Measurements from ENCODE around the gene RRAS2. TPM values are rescaled to one million over a fixed set of nuclear protein-coding genes. Genes with fewer than 3 reads are reported as not detected.
A peak's percentile ranks its signal among the peaks of the same experiment; 100 is the strongest.
"Not testable (repeated sequence)": the region's sequence is repeated elsewhere in the genome, so short reads cannot be mapped to it uniquely, and the experiment has no call there.

The RRAS2 gene
- total RNA-seq, 1 experiment from 2014 or later, result 128 TPM

DNA sequence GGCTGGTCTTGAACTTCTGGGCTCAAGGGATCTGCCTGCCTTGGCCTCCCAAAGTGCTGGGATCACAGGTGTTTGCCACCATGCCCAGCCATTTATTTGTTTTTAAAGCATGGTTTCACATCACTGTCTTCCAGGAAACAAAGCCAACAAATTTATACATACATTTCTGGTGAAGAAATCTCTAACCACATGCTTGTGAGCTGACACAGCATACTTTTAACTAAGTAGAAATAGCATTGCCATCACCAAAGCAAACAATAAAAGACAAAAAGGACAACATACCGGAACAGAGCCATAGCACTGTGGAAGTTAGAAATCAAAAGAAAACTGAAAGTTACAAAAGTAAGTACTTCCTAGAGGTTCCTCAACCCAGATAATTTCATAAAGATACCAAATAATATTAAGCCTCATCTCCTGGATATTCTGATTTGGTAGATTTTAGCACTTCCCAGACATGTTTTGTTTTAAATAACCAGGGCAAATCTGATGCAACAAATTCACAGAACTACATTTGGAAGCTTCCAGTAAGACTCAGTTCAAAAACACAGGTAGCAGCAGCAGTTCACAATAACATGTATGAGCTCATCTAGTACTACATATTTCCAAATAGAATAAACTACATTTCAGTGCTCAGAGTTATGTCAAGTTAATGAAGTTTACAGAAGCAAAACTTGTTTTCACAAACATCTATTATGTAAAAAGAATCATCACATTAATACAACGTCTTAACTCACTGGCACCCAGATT, 70.6 kb downstream of the RRAS2 start:
- TF ChIP-seq, protein P1, sequence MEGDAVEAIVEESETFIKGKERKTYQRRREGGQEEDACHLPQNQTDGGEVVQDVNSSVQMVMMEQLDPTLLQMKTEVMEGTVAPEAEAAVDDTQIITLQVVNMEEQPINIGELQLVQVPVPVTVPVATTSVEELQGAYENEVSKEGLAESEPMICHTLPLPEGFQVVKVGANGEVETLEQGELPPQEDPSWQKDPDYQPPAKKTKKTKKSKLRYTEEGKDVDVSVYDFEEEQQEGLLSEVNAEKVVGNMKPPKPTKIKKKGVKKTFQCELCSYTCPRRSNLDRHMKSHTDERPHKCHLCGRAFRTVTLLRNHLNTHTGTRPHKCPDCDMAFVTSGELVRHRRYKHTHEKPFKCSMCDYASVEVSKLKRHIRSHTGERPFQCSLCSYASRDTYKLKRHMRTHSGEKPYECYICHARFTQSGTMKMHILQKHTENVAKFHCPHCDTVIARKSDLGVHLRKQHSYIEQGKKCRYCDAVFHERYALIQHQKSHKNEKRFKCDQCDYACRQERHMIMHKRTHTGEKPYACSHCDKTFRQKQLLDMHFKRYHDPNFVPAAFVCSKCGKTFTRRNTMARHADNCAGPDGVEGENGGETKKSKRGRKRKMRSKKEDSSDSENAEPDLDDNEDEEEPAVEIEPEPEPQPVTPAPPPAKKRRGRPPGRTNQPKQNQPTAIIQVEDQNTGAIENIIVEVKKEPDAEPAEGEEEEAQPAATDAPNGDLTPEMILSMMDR (IDR thresholded peaks at IDR 0.05; ENCODE audit: unreplicated experiment), result no peak
- POLR2A ChIA-PET, result interaction anchor here (0.6 to 1.1 kb wide), 4 partner anchors 20 to 134 kb away, joined by 3 to 5 read pairs (median 4); no protein-coding TSS in a partner anchor
- Mint-ChIP-seq H3K27ac (ENCODE audit: low read depth, unreplicated experiment) (peak overlapping the region; percentile 95), H3K4me3 (ENCODE audit: unreplicated experiment) (peak overlapping the region; percentile 56), H3K27me3 (ENCODE audit: insufficient read depth, unreplicated experiment) (no peaks in the 10 kb centered on the region), H3K4me1 (ENCODE audit: insufficient read depth, unreplicated experiment) (peaks cover 16% of the 10 kb centered on the region), H3K36me3 (ENCODE audit: insufficient read depth, unreplicated experiment) (peaks cover 82% of the 10 kb centered on the region), H3K9me3 (ENCODE audit: unreplicated experiment) (no peaks in the 10 kb centered on the region)
- BruUV-seq (replicated peaks), result TSS peak; percentile 96
- CTCF ChIA-PET, result interaction anchor here (0.6 to 3.7 kb wide), 6 partner anchors 14 to 210 kb away, joined by 4 to 20 read pairs (median 4); no protein-coding TSS in a partner anchor
- peak; percentile 39 for DNase-seq (ENCODE audit: unreplicated experiment)
- intact Hi-C loops (cut with micrococcal nuclease), result no loop called here

DNA sequence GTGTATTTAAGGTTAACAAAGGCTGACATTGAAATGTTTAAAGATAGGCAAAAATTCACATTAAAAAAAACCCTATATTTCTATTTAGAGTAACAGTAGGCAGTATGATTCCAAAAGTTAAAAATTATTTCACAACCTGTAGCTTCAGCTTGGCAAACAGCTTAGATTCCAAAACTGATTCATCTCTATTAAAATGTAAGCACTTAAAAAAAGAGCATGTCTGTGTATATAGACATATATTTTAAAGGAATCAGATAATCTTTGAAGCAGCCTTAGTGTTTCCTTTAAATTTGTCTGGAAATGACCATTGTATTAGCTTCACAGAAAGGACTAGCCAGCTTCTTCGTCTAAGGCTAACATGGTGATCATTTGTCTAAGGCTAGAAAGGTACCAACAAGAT, 80.1 kb downstream of the RRAS2 start:
- H3K27me3 Mint-ChIP-seq (ENCODE audit: insufficient read depth, unreplicated experiment); POLR2A ChIA-PET; intact Hi-C loops (cut with micrococcal nuclease); H3K4me3 Mint-ChIP-seq (ENCODE audit: unreplicated experiment); H3K9me3 Mint-ChIP-seq (ENCODE audit: unreplicated experiment); DNase-seq (ENCODE audit: unreplicated experiment); H3K27ac Mint-ChIP-seq (ENCODE audit: low read depth, unreplicated experiment); H3K4me1 Mint-ChIP-seq (ENCODE audit: insufficient read depth, unreplicated experiment): not testable (repeated sequence)
- BruUV-seq (replicated peaks), result TSS peak; percentile 77
- H3K36me3 Mint-ChIP-seq (ENCODE audit: insufficient read depth, unreplicated experiment), result peaks cover 48% of the 10 kb centered on the region
- CTCF ChIA-PET, result interaction anchor here (1.4 kb wide), 1 partner anchor 138 kb away, joined by 3 read pairs; no protein-coding TSS in a partner anchor

DNA sequence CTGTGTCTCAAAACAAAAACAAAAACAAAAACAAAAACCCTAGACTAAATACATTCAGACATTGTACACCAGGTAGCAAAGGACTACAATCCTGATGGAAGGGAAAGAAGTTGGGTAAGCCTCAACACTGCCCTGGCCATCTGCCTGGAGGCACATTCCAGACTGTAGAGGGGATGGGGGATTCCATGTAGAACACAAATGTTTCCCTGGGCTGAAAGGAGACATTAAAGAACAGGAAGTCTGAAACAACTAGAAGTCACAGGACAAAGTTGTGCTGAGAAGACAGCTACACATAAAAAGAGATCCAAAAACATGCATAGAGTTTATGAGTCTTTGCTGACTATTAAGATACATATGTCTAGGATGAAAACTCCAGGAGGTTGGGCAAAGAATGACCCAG, 83.9 kb downstream of the RRAS2 start:
- TF ChIP-seq, protein P1 (IDR thresholded peaks at IDR 0.05; ENCODE audit: unreplicated experiment), result no peak
- POLR2A ChIA-PET, result no interaction called here
- Mint-ChIP-seq H3K9me3 (ENCODE audit: unreplicated experiment) (no peaks in the 10 kb centered on the region), H3K4me1 (ENCODE audit: insufficient read depth, unreplicated experiment) (no peaks in the 10 kb centered on the region), H3K27me3 (ENCODE audit: insufficient read depth, unreplicated experiment) (no peaks in the 10 kb centered on the region), H3K27ac (ENCODE audit: low read depth, unreplicated experiment) (no peak overlapping the region), H3K4me3 (ENCODE audit: unreplicated experiment) (no peak overlapping the region), H3K36me3 (ENCODE audit: insufficient read depth, unreplicated experiment) (peaks cover 41% of the 10 kb centered on the region)
- no peak for DNase-seq (ENCODE audit: unreplicated experiment)
- intact Hi-C loops (cut with micrococcal nuclease), result no loop called here
- CTCF ChIA-PET, result interaction anchor here (0.7 to 1.3 kb wide), 3 partner anchors 25 to 180 kb away, joined by 3 to 5 read pairs (median 4); no protein-coding TSS in a partner anchor
- BruUV-seq (replicated peaks), result no TSS peak

DNA sequence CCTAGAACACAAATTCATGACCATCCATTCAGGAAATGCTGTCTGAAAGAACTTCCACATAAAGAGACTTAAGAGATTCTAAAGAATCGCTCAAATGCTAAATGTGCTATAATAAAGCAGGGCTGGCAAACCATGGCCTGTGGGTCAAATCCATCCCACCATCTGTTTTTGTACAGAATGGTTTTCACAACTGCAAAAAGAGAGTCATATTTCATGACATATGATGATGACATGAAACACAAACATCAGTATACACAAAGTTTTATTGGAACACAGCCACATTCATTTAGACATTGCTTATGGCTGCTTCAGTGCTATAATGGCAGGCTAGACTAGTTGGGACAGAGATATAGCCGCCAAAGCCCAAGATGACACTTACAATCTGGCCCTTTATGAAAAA, 85.1 kb downstream of the RRAS2 start:
- TF ChIP-seq, protein P1 (IDR thresholded peaks at IDR 0.05; ENCODE audit: unreplicated experiment), result no peak
- peak overlapping the region; percentile 16 for H3K27ac Mint-ChIP-seq (ENCODE audit: low read depth, unreplicated experiment)
- ChIA-PET CTCF (interaction anchor here (0.7 to 1.4 kb wide), 3 partner anchors 13 to 162 kb away, joined by 3 to 5 read pairs (median 3); no protein-coding TSS in a partner anchor), POLR2A (no interaction called here)
- BruUV-seq (replicated peaks), result no TSS peak
- no peaks in the 10 kb centered on the region for H3K4me1 Mint-ChIP-seq (ENCODE audit: insufficient read depth, unreplicated experiment)
- H3K4me3 Mint-ChIP-seq (ENCODE audit: unreplicated experiment), result no peak overlapping the region
- H3K36me3 Mint-ChIP-seq (ENCODE audit: insufficient read depth, unreplicated experiment), result peaks cover 40% of the 10 kb centered on the region
- intact Hi-C loops (cut with micrococcal nuclease), result no loop called here
- H3K27me3 Mint-ChIP-seq (ENCODE audit: insufficient read depth, unreplicated experiment), result no peaks in the 10 kb centered on the region
- H3K9me3 Mint-ChIP-seq (ENCODE audit: unreplicated experiment), result no peaks in the 10 kb centered on the region
- DNase-seq (ENCODE audit: unreplicated experiment), result no peak
